Measurements from ENCODE around the gene PLEKHG5. TPM values are rescaled to one million over a fixed set of nuclear protein-coding genes. Genes with fewer than 3 reads are reported as not detected.

The PLEKHG5 gene
- total and polyA plus RNA-seq, 10 of the 15 experiments (the other 5 are each of a cell fraction or from before 2014, with no cell fraction given): 0.04 to 1.1 (median 0.18) TPM; not detected in 1

GRCh38 chr1:6506210-6507036, 15.0 kb upstream of the PLEKHG5 start:
- no peak for FAIRE-seq
- H3K27me3 ChIP-seq (replicated peaks in 1 of 2; ENCODE audit: control insufficient read depth in 2 of 2, insufficient read depth in 2 of 2, low read length in 1 of 2): no peaks in the 10 kb centered on the region; a peak in 1 of 4 replicates
- intact Hi-C loops (cut with micrococcal nuclease; ENCODE audit: unreplicated experiment): no loop called here
- no peak for ATAC-seq
- H4K20me1 ChIP-seq (ENCODE audit: control insufficient read depth, insufficient read depth): no peaks in the 10 kb centered on the region; the same call in 1 of the 2 replicates
- H2AFZ ChIP-seq (ENCODE audit: control insufficient read depth, low read depth, low read length): no peak overlapping the region
- H3K9me3 ChIP-seq (replicated peaks; ENCODE audit: control insufficient read depth, insufficient read depth, low read length): no peaks in the 10 kb centered on the region
- H3K27ac ChIP-seq (ENCODE audit: control insufficient read depth, insufficient read depth): no peak overlapping the region
- in situ Hi-C loops (cut with MboI): no loop called here
- CTCF ChIA-PET: no interaction called here
- no TSS peak for BruUV-seq (replicated peaks)
- H3K4me3 ChIP-seq: no peak overlapping the region
- WGBS (ENCODE audit: insufficient coverage, insufficient replicate concordance, low lambda C conversion rate, missing lambda C conversion rate): 30% methylated on average over 31 of the region's 31 CpGs
- H3K4me2 ChIP-seq (ENCODE audit: control insufficient read depth, insufficient read depth): no peak overlapping the region
- DNase-seq (ENCODE audit: low read depth, low spot score): no peak
- POLR2A ChIA-PET: interaction anchor here (0.5 to 0.6 kb wide), 2 partner anchors 107 to 135 kb away, joined by 3 to 6 read pairs; partner anchors contain the start of gene PHF13
- no peak overlapping the region for H3K9ac ChIP-seq (ENCODE audit: control insufficient read depth, insufficient read depth, low read length)
- no peaks in the 10 kb centered on the region for H3K36me3 ChIP-seq (ENCODE audit: control insufficient read depth in 2 of 2, insufficient read depth in 2 of 2, low read length in 1 of 2)
- no peaks in the 10 kb centered on the region for H3K4me1 ChIP-seq (ENCODE audit: control insufficient read depth, insufficient read depth, low read length)
- no peaks in the 10 kb centered on the region for H3K79me2 ChIP-seq (ENCODE audit: control insufficient read depth, insufficient read depth, low read length)
- RAD21 ChIA-PET (ENCODE audit: unreplicated experiment): interaction anchor here (0.8 kb wide), 1 partner anchor 13 kb away, joined by 4 read pairs; no protein-coding TSS in a partner anchor
- SMC1A ChIA-PET (ENCODE audit: uncharacterized antibody, unreplicated experiment): no interaction called here
- no peak for TF ChIP-seq EP300 (IDR thresholded peaks at IDR 0.05; ENCODE audit: borderline replicate concordance in 1 of 2, control insufficient read depth in 1 of 2, low read depth in 2 of 2, low read length in 2 of 2)
- TF ChIP-seq ATF3 (IDR thresholded peaks at IDR 0.05; ENCODE audit: borderline replicate concordance, extremely low read depth, low read depth, low read length): no peak
- TF ChIP-seq SKIL (IDR thresholded peaks at IDR 0.05; ENCODE audit: low read depth, poor library complexity, severe bottlenecking): no peak
- no peak for TF ChIP-seq CBFB (IDR thresholded peaks at IDR 0.05; ENCODE audit: low read depth)
- no peak for TF ChIP-seq CTCF (IDR thresholded peaks at IDR 0.05 in 2 of 3, conservative IDR thresholded peaks at IDR 0.05 in 1 of 3; ENCODE audit: control insufficient read depth in 2 of 3, extremely low read depth in 1 of 3, insufficient read depth in 1 of 3, low read depth in 3 of 3, low read length in 3 of 3)
- no peak for TF ChIP-seq ZNF622 (IDR thresholded peaks at IDR 0.05)
- no peak for TF ChIP-seq CREB1 (IDR thresholded peaks at IDR 0.05; ENCODE audit: low read depth)
- no peak for TF ChIP-seq YBX1 (IDR thresholded peaks at IDR 0.05)
- TF ChIP-seq BACH1 (IDR thresholded peaks at IDR 0.05; ENCODE audit: borderline replicate concordance): no peak
- no peak for TF ChIP-seq SPI1 (IDR thresholded peaks at IDR 0.05; ENCODE audit: borderline replicate concordance, insufficient read depth, low read depth, low read length)
- no peak for TF ChIP-seq RELA (IDR thresholded peaks at IDR 0.05; ENCODE audit: borderline replicate concordance, partially characterized antibody)
- TF ChIP-seq EGR1 (IDR thresholded peaks at IDR 0.05; ENCODE audit: borderline replicate concordance in 1 of 2, low read depth in 2 of 2, low read length in 2 of 2): no peak
- TF ChIP-seq ZZZ3 (IDR thresholded peaks at IDR 0.05; ENCODE audit: control insufficient read depth, insufficient read length, low read depth): no peak
- no peak for TF ChIP-seq SUPT20H (IDR thresholded peaks at IDR 0.05; ENCODE audit: borderline replicate concordance, control insufficient read depth, low read depth, low read length)
- no peak for TF ChIP-seq NR2F1 (conservative IDR thresholded peaks at IDR 0.05)

Measured in GM12878 (cell line).